Neural cell (in vitro differentiated cells): ENCODE results near the gene TMEM184A.

Experiments
- EP300 ChIP-seq: fragments of 450-650 bp; conservative IDR thresholded peaks from 2 replicates; pipeline ENCODE4 v1.6.1; 2014; ENCODE audit warnings: antibody characterized with exemption, mild to moderate bottlenecking, moderate library complexity; ENCODE audit not compliant: poor library complexity, severe bottlenecking
- EZH2 ChIP-seq: fragments of 200-600, 300-800 bp; shearing (Covaris generic), sonication (generic); IDR thresholded peaks from 2 replicates; pipeline ENCODE4 v1.6.1; 2014; ENCODE audit warnings: antibody characterized with exemption, low read length, borderline replicate concordance, mild to moderate bottlenecking; ENCODE audit not compliant: insufficient read depth, poor library complexity, severe bottlenecking
- MXI1 ChIP-seq: fragments of 450-650 bp; conservative IDR thresholded peaks from 2 replicates; pipeline ENCODE4 v1.6.1; 2014; ENCODE audit warnings: antibody characterized with exemption, mild to moderate bottlenecking; ENCODE audit not compliant: poor library complexity, severe bottlenecking
- POLR2AphosphoS5 ChIP-seq: IDR thresholded peaks from 2 replicates; pipeline ENCODE4 v1.6.1; 2012
- RAD21 ChIP-seq: fragments of 450-650 bp; conservative IDR thresholded peaks from 2 replicates; pipeline ENCODE4 v1.6.1; 2014; ENCODE audit warnings: antibody characterized with exemption, mild to moderate bottlenecking, moderate library complexity
- SMC3 ChIP-seq: fragments of 450-650 bp; conservative IDR thresholded peaks from 2 replicates; pipeline ENCODE4 v1.6.1; 2014; ENCODE audit warnings: antibody characterized with exemption, mild to moderate bottlenecking, moderate library complexity; ENCODE audit not compliant: poor library complexity
- TAF1 ChIP-seq: IDR thresholded peaks from 2 replicates; pipeline ENCODE4 v1.6.1; 2012; ENCODE audit warnings: low read depth
- TF ChIP-seq, protein P1 (sequence below): fragments of 450-650 bp; IDR thresholded peaks from 2 replicates; pipeline ENCODE4 v1.5.1; 2014; ENCODE audit warnings: antibody characterized with exemption, mild to moderate bottlenecking, moderate library complexity; ENCODE audit not compliant: poor library complexity, severe bottlenecking
- TF ChIP-seq, protein P2 (sequence below): IDR thresholded peaks from 2 replicates; pipeline ENCODE4 v1.6.1; 2012; ENCODE audit warnings: borderline replicate concordance

DNA sequence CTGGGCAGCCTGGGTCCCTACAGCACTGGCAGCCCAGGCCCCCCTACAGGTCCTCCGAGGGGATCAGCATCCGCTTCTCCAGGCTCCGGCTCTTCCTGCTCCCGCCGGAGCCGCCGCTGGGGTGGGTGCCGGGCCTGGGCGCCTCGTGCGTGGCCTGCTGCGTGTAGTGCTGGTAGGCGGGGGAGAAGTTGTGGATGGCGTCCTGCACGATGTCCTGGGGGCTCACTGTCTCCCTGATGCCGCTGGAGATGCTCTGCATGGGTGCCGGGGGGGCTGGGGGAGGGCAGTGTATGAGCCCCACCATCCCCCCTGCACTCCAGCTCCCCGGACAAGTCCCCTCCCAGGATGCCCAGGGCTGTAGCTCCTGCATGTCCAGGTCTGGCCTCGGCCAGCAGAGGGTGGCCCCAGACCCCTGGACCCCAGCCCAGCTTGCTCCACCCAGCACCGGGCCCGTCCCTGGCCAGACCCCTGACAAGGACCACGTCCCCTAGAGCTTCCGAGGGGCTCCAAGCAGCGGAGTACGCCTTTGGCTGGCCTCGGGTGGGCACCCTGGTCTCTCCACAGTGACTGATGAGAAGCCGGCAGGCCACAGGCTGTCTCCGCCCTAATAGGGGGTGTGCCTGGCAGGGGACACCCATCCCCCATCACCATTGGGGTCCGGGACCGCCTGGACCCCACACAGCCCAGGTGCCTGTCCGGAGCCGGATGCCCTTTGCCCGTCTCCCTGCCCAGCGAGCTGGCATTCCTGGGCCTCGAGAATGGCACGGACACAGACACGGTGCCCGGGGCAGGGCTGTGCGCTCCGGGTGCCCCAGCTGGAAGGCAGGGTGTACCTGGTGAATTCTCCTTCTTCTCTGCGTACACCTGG, 8.9 kb downstream of the TMEM184A start:
- TF ChIP-seq TAF1: no peak
- TF ChIP-seq, protein P1, sequence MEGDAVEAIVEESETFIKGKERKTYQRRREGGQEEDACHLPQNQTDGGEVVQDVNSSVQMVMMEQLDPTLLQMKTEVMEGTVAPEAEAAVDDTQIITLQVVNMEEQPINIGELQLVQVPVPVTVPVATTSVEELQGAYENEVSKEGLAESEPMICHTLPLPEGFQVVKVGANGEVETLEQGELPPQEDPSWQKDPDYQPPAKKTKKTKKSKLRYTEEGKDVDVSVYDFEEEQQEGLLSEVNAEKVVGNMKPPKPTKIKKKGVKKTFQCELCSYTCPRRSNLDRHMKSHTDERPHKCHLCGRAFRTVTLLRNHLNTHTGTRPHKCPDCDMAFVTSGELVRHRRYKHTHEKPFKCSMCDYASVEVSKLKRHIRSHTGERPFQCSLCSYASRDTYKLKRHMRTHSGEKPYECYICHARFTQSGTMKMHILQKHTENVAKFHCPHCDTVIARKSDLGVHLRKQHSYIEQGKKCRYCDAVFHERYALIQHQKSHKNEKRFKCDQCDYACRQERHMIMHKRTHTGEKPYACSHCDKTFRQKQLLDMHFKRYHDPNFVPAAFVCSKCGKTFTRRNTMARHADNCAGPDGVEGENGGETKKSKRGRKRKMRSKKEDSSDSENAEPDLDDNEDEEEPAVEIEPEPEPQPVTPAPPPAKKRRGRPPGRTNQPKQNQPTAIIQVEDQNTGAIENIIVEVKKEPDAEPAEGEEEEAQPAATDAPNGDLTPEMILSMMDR: no peak
- no peak for TF ChIP-seq SMC3
- TF ChIP-seq EP300: no peak
- TF ChIP-seq RAD21: no peak
- TF ChIP-seq POLR2AphosphoS5: no peak
- TF ChIP-seq, protein P2, sequence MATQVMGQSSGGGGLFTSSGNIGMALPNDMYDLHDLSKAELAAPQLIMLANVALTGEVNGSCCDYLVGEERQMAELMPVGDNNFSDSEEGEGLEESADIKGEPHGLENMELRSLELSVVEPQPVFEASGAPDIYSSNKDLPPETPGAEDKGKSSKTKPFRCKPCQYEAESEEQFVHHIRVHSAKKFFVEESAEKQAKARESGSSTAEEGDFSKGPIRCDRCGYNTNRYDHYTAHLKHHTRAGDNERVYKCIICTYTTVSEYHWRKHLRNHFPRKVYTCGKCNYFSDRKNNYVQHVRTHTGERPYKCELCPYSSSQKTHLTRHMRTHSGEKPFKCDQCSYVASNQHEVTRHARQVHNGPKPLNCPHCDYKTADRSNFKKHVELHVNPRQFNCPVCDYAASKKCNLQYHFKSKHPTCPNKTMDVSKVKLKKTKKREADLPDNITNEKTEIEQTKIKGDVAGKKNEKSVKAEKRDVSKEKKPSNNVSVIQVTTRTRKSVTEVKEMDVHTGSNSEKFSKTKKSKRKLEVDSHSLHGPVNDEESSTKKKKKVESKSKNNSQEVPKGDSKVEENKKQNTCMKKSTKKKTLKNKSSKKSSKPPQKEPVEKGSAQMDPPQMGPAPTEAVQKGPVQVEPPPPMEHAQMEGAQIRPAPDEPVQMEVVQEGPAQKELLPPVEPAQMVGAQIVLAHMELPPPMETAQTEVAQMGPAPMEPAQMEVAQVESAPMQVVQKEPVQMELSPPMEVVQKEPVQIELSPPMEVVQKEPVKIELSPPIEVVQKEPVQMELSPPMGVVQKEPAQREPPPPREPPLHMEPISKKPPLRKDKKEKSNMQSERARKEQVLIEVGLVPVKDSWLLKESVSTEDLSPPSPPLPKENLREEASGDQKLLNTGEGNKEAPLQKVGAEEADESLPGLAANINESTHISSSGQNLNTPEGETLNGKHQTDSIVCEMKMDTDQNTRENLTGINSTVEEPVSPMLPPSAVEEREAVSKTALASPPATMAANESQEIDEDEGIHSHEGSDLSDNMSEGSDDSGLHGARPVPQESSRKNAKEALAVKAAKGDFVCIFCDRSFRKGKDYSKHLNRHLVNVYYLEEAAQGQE: no peak
- no peak for TF ChIP-seq EZH2
- no peak for TF ChIP-seq MXI1
